ENCODE measurements around the gene RBM3.

Gene RBM3

DNA sequence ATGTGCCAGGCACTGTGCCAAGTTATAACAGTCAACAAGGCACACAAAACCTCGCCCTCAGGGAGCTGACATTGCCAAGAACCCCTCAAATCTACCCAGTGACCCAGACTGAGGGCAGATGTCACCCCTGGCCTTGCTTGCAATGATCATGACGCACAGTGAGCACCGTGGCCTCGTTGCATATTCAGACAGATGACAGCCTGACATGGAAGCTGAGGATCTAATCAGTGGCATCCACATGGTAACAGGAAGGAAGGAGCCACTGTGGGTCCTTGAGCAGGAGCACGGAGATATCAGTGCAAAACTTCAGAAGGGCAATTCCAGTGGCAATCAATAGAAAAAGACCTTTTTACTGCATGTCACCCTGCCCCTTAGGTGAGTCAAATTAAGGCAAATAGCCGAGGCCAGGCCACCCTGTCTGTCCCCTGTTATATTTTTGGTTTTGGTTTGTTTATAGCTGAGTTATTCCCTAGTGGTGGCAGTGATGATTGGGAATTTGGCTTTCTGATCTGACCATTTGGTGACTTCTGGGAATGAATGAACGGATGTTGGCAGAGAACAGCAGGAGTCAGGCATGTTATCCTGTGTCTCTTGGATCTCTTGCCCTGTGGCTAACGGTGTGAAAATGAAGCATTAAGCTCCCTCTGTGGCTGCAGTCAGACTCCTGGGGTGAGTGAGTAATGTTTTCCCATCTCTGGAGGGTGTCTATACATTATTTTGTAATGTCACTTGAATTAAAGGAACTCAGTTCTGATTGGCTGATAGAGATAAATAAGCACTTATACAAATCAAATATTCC lies 43.5 kb downstream of the RBM3 start:
- DNase-seq (ENCODE audit: low read depth, low spot score) = peak; percentile 18

DNA sequence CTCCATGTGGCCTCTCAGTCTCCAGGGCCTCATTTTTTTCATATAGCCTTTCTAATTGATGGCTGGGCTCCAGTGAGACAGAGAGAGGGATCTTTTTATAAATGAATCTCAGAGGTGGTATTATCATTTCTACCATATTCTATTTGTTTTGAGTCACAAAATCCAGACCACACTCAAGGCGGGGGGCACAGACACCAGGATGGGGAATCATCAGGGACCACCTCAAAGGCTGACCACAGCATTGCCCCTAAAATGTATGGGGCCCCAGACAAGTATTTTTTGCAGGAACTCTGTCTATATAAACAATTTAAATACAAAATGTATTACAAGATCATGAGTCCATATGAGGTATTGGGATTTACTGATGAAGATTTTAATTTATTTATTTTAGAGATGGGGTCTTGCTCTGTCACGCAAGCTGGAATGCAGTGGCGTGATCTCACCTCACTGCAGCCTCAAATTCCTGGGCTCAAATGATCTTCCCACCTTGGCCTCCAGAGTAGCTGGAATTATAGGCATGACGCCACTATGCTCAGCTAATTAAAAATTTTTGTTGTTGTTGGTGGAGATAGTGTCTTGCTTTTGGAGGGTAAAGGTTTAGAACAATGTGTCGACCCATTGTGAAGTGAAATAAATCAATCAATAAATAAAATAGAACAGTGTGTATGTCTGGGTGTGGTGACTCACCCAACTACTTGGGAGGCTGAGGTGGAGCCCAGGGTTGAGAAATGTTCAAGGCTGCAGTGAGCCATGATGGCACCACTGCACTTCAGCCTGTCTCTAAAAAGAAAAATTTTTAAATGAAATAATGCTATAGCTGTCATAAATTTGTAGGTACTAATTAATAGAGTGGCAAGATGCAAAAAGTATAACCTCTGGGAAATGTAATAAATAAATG lies 52.4 kb downstream of the RBM3 start:
- no peak for DNase-seq (ENCODE audit: low read depth, low spot score)

Data from smooth muscle cell of the brain vasculature (primary cell).